ENCODE measurements around the gene NTN3.

- TF ChIP-seq CTCF (conservative IDR thresholded peaks at IDR 0.05), result no peak
- no peak for TF ChIP-seq EZH2 (IDR thresholded peaks at IDR 0.05; ENCODE audit: low read depth)
Observed at GRCh38 chr16:2501946-2502895, 31.1 kb downstream of the NTN3 start.
